H9 (cell line): ENCODE data around the gene KY. TPM values are rescaled to one million over a fixed set of nuclear protein-coding genes. Genes with fewer than 3 reads are reported as not detected.

Experiments used
- DNase-seq: peaks from one replicate; pipeline ENCODE4 v3.0.0-alpha.2; 2017
- H2AFZ ChIP-seq: one replicate; pipeline ENCODE4 v1.6.1; 2013; ENCODE audit warnings: mild to moderate bottlenecking, low read length, control low read depth, moderate library complexity
- H2AK5ac ChIP-seq: 2 replicates; pipeline ENCODE4 v1.6.1; 2013; ENCODE audit warnings: low read length, control low read depth, mixed read lengths; ENCODE audit not compliant: insufficient read length
- H2BK120ac ChIP-seq: one replicate; pipeline ENCODE4 v1.6.1; 2013; ENCODE audit warnings: low read depth, mild to moderate bottlenecking, low read length, control low read depth, inconsistent platforms; ENCODE audit not compliant: poor library complexity, severe bottlenecking
- H2BK12ac ChIP-seq: 2 replicates; pipeline ENCODE4 v1.6.1; 2013; ENCODE audit warnings: low read length, control low read depth, mixed read lengths, low read depth; ENCODE audit not compliant: insufficient read length
- H2BK15ac ChIP-seq: 2 replicates; pipeline ENCODE4 v1.6.1; 2013; ENCODE audit warnings: low read depth, low read length, control low read depth
- H2BK20ac ChIP-seq: one replicate; pipeline ENCODE4 v1.6.1; 2013; ENCODE audit warnings: low read depth, mild to moderate bottlenecking, low read length, control low read depth, inconsistent platforms; ENCODE audit not compliant: poor library complexity, severe bottlenecking
- H2BK5ac ChIP-seq: 2 replicates; pipeline ENCODE4 v1.6.1; 2013; ENCODE audit warnings: low read length, control low read depth, mixed read lengths; ENCODE audit not compliant: insufficient read length
- H3K14ac ChIP-seq: 2 replicates; pipeline ENCODE4 v1.6.1; 2013; ENCODE audit warnings: low read length, control low read depth; ENCODE audit not compliant: insufficient read depth
- H3K18ac ChIP-seq: 2 replicates; pipeline ENCODE4 v1.6.1; 2013; ENCODE audit warnings: low read depth, mild to moderate bottlenecking, mixed read lengths, low read length, control low read depth; ENCODE audit not compliant: insufficient read length
- H3K23ac ChIP-seq: 2 replicates; pipeline ENCODE4 v1.6.1; 2013; ENCODE audit warnings: low read length, control low read depth, mixed read lengths, low read depth; ENCODE audit not compliant: insufficient read length
- H3K23me2 ChIP-seq: 2 replicates; pipeline ENCODE4 v1.6.1; 2013; ENCODE audit warnings: low read depth, mild to moderate bottlenecking, mixed read lengths, low read length, control low read depth; ENCODE audit not compliant: insufficient read length, poor library complexity, severe bottlenecking
- H3K27ac ChIP-seq: 2 replicates; pipeline ENCODE4 v1.5.1; 2013; ENCODE audit warnings: low read length, control low read depth, mixed read lengths, low read depth; ENCODE audit not compliant: insufficient read length
- H3K27me3 ChIP-seq: 2 replicates; pipeline ENCODE4 v1.6.1; 2013; ENCODE audit warnings: low read length, control low read depth, inconsistent platforms; ENCODE audit not compliant: insufficient read depth
- H3K4ac ChIP-seq: 2 replicates; pipeline ENCODE4 v1.6.1; 2013; ENCODE audit warnings: low read depth, mild to moderate bottlenecking, control low read depth, inconsistent platforms, low read length, moderate library complexity
- H3K4me1 ChIP-seq: 2 replicates; pipeline ENCODE4 v1.6.1; 2013; ENCODE audit warnings: low read length, control low read depth, inconsistent platforms; ENCODE audit not compliant: insufficient read depth
- H3K4me2 ChIP-seq: 2 replicates; pipeline ENCODE4 v1.6.1; 2013; ENCODE audit warnings: low read length, control low read depth, mixed read lengths; ENCODE audit not compliant: insufficient read length, insufficient read depth
- H3K56ac ChIP-seq: 2 replicates; pipeline ENCODE4 v1.6.1; 2013; ENCODE audit warnings: low read depth, mild to moderate bottlenecking, mixed read lengths, low read length, control low read depth; ENCODE audit not compliant: insufficient read length
- H3K79me1 ChIP-seq: 2 replicates; pipeline ENCODE4 v1.6.1; 2013; ENCODE audit warnings: low read depth, mild to moderate bottlenecking, moderate library complexity, low read length, control low read depth, inconsistent platforms; ENCODE audit not compliant: insufficient read depth, poor library complexity, severe bottlenecking
- H3K79me2 ChIP-seq: 2 replicates; pipeline ENCODE4 v1.6.1; 2013; ENCODE audit warnings: low read length, control low read depth, inconsistent platforms; ENCODE audit not compliant: insufficient read depth
- H3K9ac ChIP-seq: 2 replicates; pipeline ENCODE4 v1.6.1; 2013; ENCODE audit warnings: low read length, control low read depth, mixed read lengths; ENCODE audit not compliant: insufficient read length; ENCODE audit errors: extremely low read depth
- H3K9me3 ChIP-seq: one replicate; pipeline ENCODE4 v1.6.1; 2013; ENCODE audit warnings: low read depth, low read length, inconsistent platforms; ENCODE audit not compliant: control insufficient read depth
- H3T11ph ChIP-seq: one replicate; pipeline ENCODE4 v1.6.1; 2013; ENCODE audit warnings: mild to moderate bottlenecking, low read length, control low read depth, inconsistent platforms
- H4K20me1 ChIP-seq: one replicate; pipeline ENCODE4 v1.6.1; 2013; ENCODE audit not compliant: control insufficient read depth, insufficient read length, insufficient read depth
- H4K5ac ChIP-seq: 2 replicates; pipeline ENCODE4 v1.6.1; 2013; ENCODE audit warnings: low read depth, mild to moderate bottlenecking, mixed read lengths, low read length, control low read depth; ENCODE audit not compliant: insufficient read length
- H4K8ac ChIP-seq: replicated peaks from 2 replicates; pipeline ENCODE4 v1.6.1; 2013; ENCODE audit warnings: low read length, control low read depth, mixed read lengths, low read depth; ENCODE audit not compliant: insufficient read length
- H4K91ac ChIP-seq: 2 replicates; pipeline ENCODE4 v1.6.1; 2013; ENCODE audit warnings: low read depth, mild to moderate bottlenecking, moderate library complexity, mixed read lengths, low read length, control low read depth; ENCODE audit not compliant: insufficient read length
- H3K27ac Mint-ChIP-seq, 3 experiments: 2 replicates in 2 of 3; 3 replicates in 1 of 3; pipeline ENCODE4 v1.8.0; 2020 to 2021; ENCODE audit warnings: mixed read lengths in 3 of 3, mild to moderate bottlenecking in 1 of 3, moderate library complexity in 1 of 3
- H3K27me3 Mint-ChIP-seq: 2 replicates; pipeline ENCODE4 v1.8.0; 2021; ENCODE audit warnings: low read depth, mild to moderate bottlenecking, moderate library complexity, mixed read lengths
- H3K36me3 Mint-ChIP-seq, 3 experiments: 2 replicates in 2 of 3; 3 replicates in 1 of 3; pipeline ENCODE4 v1.8.0; 2020 to 2021; ENCODE audit warnings: low read depth in 3 of 3, mixed read lengths in 3 of 3; ENCODE audit not compliant: insufficient read depth in 1 of 3
- H3K4me1 Mint-ChIP-seq, 2 experiments: 2 replicates each; pipeline ENCODE4 v1.8.0; 2020; ENCODE audit warnings: mixed read lengths in 2 of 2
- H3K4me3 Mint-ChIP-seq, 2 experiments: 2 replicates in 1 of 2; 3 replicates in 1 of 2; pipeline ENCODE4 v1.8.0; 2020 to 2021; ENCODE audit warnings: mild to moderate bottlenecking in 2 of 2, mixed read lengths in 2 of 2, moderate library complexity in 1 of 2
- H3K9me3 Mint-ChIP-seq, 2 experiments: 2 replicates in 1 of 2; 3 replicates in 1 of 2; pipeline ENCODE4 v1.8.0; 2020; ENCODE audit warnings: mild to moderate bottlenecking in 2 of 2, mixed read lengths in 2 of 2, moderate library complexity in 1 of 2
- CTCF ChIP-seq: fragments of 200-600 bp; sonication (generic); conservative IDR thresholded peaks from 3 replicates; pipeline ENCODE4 v1.8.0; 2021; ENCODE audit warnings: antibody characterized with exemption, mild to moderate bottlenecking
- WGBS: extraction: QIAGEN DNeasy Blood & Tissue Kit; methylation state at CpG from one replicate; pipeline ENCODE4 v1.1.7; 2013; ENCODE audit warnings: missing lambda C conversion rate, low lambda C conversion rate, mixed read lengths; ENCODE audit not compliant: insufficient read length; ENCODE audit errors: extremely low coverage; 5-methylcytosine and 5-hydroxymethylcytosine counted together
- total RNA-seq: library from RNA; stranded (reverse); gene quantifications from 2 replicates; pipeline ENCODE4 v1.2.1, GENCODE V29; 2021

KY gene
- total RNA-seq, 1 experiment from 2014 or later = not detected

- H3K9me3 ChIP-seq = no peaks in the 10 kb centered on the region
- Mint-ChIP-seq H3K4me1 (peaks cover 0 to 3% of the 10 kb centered on the region in 2 experiments; a peak in 1 of 4 replicates), H3K9me3 (peaks cover under 1 to 2% of the 10 kb centered on the region in 2 experiments; a peak in 1 of 5 replicates), H3K36me3 (no peaks in the 10 kb centered on the region; a peak in 1 of 7 replicates), H3K27ac (no peak overlapping the region), H3K4me3 (no peak overlapping the region), H3K27me3 (peaks cover 59% of the 10 kb centered on the region)
- no peaks in the 10 kb centered on the region for H4K20me1 ChIP-seq
- TF ChIP-seq CTCF = no peak
- H3K4me1 ChIP-seq = no peaks in the 10 kb centered on the region
- no peak overlapping the region for H3K27ac ChIP-seq
- no peak overlapping the region for H2BK15ac ChIP-seq
- no peak overlapping the region for H3K9ac ChIP-seq
- no peak overlapping the region for H2BK20ac ChIP-seq
- no peak overlapping the region for H3K4me2 ChIP-seq
- H4K91ac ChIP-seq = no peak overlapping the region
- no peak overlapping the region for H3K23ac ChIP-seq
- H3K4ac ChIP-seq = no peak overlapping the region
- H4K8ac ChIP-seq = no peak overlapping the region
- no peak overlapping the region for H2BK12ac ChIP-seq
- H3K18ac ChIP-seq = no peak overlapping the region
- H2AFZ ChIP-seq = no peak overlapping the region
- no peak overlapping the region for H3K56ac ChIP-seq
- no peak overlapping the region for H4K5ac ChIP-seq
- no peaks in the 10 kb centered on the region for H3K27me3 ChIP-seq
- no peak overlapping the region for H2BK120ac ChIP-seq
- no peak for DNase-seq
- H3K23me2 ChIP-seq = no peaks in the 10 kb centered on the region
- H3T11ph ChIP-seq = no peak overlapping the region
- H2BK5ac ChIP-seq = no peak overlapping the region
- H2AK5ac ChIP-seq = no peak overlapping the region
- H3K14ac ChIP-seq = no peak overlapping the region
- no peaks in the 10 kb centered on the region for H3K79me1 ChIP-seq
- WGBS = no CpG with 5 or more reads among the region's 3 CpGs
- H3K79me2 ChIP-seq = no peaks in the 10 kb centered on the region
Observed at GRCh38 chr3:134667406-134667805, 16.6 kb upstream of the KY start.
